ENCODE measurements around the gene PTDSS2. TPM values are rescaled to one million over a fixed set of nuclear protein-coding genes. Genes with fewer than 3 reads are reported as not detected.

Gene PTDSS2
- total and polyA plus RNA-seq, 8 donors, result 11.6 to 264 (median 25.1) TPM

DNA sequence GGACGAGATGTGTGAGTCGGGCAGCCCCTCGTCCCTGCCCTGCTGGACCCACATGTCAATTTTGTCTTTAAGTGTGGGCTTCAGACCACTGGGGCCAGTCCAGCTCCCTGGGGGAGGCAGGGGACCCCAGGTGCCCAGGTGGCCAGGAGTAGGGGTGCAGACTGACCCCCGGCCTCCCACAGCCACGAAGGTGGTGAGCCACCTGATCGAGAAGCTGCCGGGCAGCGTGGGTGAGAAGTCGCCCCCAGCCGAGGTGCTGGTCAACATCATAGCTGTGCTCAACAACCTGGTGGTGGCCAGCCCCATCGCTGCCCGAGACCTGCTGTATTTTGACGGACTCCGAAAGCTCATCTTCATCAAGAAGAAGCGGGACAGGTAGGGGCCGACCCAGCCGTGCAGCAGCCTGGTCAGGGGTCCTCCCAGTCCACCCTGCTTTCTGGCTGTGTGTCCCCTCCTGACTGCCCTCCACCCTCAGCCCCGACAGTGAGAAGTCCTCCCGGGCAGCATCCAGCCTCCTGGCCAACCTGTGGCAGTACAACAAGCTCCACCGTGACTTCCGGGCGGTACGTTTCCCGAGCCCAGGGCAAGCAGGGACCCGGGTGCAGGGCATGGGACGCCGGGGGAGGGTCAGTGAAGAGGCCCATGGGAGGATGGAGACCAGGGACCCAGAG is 46.2 kb upstream of the PTDSS2 start:
- intact Hi-C loops (cut with DNase I; ENCODE audit: low total_unique reads), result no loop called here
- H3K27me3 ChIP-seq, result peaks cover 0 to 24% (median 10%) of the 10 kb centered on the region in 3 donors
- H3K27ac ChIP-seq, result no peak overlapping the region
- no peaks in the 10 kb centered on the region for H3K9me3 ChIP-seq
- H3K4me1 ChIP-seq, result peaks cover 16 to 32% (median 27%) of the 10 kb centered on the region in 4 donors
- TF ChIP-seq POLR2AphosphoS5 (IDR thresholded peaks at IDR 0.05) (no peak), EP300 (IDR thresholded peaks at IDR 0.05) (no peak), POLR2A (IDR thresholded peaks at IDR 0.05) (no peak)
- TF ChIP-seq, protein P1, sequence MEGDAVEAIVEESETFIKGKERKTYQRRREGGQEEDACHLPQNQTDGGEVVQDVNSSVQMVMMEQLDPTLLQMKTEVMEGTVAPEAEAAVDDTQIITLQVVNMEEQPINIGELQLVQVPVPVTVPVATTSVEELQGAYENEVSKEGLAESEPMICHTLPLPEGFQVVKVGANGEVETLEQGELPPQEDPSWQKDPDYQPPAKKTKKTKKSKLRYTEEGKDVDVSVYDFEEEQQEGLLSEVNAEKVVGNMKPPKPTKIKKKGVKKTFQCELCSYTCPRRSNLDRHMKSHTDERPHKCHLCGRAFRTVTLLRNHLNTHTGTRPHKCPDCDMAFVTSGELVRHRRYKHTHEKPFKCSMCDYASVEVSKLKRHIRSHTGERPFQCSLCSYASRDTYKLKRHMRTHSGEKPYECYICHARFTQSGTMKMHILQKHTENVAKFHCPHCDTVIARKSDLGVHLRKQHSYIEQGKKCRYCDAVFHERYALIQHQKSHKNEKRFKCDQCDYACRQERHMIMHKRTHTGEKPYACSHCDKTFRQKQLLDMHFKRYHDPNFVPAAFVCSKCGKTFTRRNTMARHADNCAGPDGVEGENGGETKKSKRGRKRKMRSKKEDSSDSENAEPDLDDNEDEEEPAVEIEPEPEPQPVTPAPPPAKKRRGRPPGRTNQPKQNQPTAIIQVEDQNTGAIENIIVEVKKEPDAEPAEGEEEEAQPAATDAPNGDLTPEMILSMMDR (IDR thresholded peaks at IDR 0.05), result no peak
- DNase-seq, result no peak
- H3K36me3 ChIP-seq, result peaks cover 0 to 39% (median 20%) of the 10 kb centered on the region in 4 donors
- H3K4me3 ChIP-seq, result no peak overlapping the region
- 88 to 93% (median 90%) methylated on average over 25 to 27 of the region's 27 CpGs for WGBS, 5 donors

DNA sequence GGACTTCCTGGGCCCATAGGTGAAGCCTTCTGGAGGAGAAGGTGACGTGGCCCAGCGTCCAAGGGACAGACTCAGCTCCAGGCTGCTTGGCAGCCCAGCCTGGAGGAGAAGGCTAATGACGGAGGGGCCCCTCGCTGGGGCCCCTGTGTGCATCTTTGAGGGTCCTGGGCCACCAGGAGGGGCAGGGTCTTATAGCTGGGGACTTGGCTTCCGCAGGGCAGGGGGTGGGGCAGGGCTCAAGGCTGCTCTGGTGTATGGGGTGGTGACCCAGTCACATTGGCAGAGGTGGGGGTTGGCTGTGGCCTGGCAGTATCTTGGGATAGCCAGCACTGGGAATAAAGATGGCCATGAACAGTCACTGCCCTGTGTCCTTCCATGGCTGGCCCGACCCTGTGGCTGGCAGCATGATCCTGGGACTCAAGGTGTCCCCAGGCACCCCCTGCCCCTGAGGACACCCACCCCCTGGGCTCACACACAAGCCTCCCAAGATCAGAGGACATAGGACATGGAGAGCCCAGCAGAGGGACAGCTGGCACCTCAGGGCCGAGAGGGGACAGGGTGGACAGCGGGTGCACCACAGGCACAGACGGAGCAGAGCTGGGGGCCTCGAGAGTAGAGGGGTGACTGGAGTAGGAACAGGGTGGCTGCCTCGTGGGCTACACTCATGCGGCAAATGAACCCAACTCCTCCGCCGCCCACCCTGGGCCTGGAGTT is 45.4 kb upstream of the PTDSS2 start:
- Histone ChIP-seq H3K9me3 (no peaks in the 10 kb centered on the region), H3K27ac (no peak overlapping the region), H3K27me3 (peaks cover 0 to 16% (median 8%) of the 10 kb centered on the region in 3 donors), H3K4me3 (no peak overlapping the region), H3K36me3 (peaks cover 0 to 34% (median 19%) of the 10 kb centered on the region in 4 donors), H3K4me1 (peaks cover 16 to 32% (median 27%) of the 10 kb centered on the region in 4 donors)
- no peak for DNase-seq
- TF ChIP-seq, protein P1 (IDR thresholded peaks at IDR 0.05), result no peak
- TF ChIP-seq POLR2AphosphoS5 (IDR thresholded peaks at IDR 0.05) (no peak), POLR2A (IDR thresholded peaks at IDR 0.05) (no peak), EP300 (IDR thresholded peaks at IDR 0.05) (no peak)
- 89 to 93% (median 91%) methylated on average over 11 to 14 of the region's 14 CpGs for WGBS, 5 donors
- intact Hi-C loops (cut with DNase I; ENCODE audit: low total_unique reads), result no loop called here

DNA sequence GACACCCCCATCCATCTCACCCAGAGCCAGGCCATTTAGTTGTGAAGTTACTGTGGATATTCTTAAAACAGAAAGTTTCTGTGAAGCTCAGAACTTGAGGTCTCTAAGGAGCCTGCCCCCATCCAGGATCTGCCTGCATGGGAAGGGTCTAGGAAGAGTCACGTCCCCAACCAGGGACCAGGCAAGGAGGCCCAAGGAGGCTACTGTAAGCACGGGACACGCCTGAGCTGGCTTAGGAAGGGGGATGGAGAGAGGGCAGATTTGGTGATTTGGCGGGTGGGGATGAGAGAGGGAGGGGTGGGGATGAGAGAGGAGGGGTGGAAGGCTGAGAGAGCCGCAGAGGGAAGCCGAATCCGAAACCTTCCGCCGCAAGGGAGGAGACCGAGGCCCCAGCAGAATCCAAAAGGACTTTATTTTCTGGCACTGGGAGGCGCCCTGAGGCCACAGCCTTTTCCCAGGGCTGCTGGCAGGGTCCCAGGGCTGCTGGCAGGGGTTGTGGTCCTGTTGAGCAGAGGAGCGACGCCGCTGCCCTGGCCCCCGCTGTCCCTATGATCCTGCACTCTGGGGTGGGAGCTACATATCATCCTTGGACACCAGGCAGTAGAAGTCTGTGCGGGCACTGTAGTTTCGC is 44.6 kb upstream of the PTDSS2 start:
- peak; percentile 40 to 64 for DNase-seq
- peaks cover 16 to 31% (median 23%) of the 10 kb centered on the region in 4 donors for H3K4me1 ChIP-seq
- TF ChIP-seq EP300 (IDR thresholded peaks at IDR 0.05) (no peak), POLR2A (IDR thresholded peaks at IDR 0.05) (no peak), POLR2AphosphoS5 (IDR thresholded peaks at IDR 0.05) (no peak)
- TF ChIP-seq, protein P1 (IDR thresholded peaks at IDR 0.05), result no peak
- intact Hi-C loops (cut with DNase I; ENCODE audit: low total_unique reads), result no loop called here
- H3K4me3 ChIP-seq, result peak overlapping the region in 2 of 4 donors; percentile 52 to 66
- peak overlapping the region in 2 of 5 donors; percentile 71 to 80 for H3K27ac ChIP-seq
- peaks cover 0 to 28% (median 12%) of the 10 kb centered on the region in 4 donors for H3K36me3 ChIP-seq
- 38 to 65% (median 60%) methylated on average over 11 to 17 of the region's 17 CpGs for WGBS, 5 donors
- H3K27me3 ChIP-seq, result peaks cover 0 to 9% (median under 1%) of the 10 kb centered on the region in 3 donors
- no peaks in the 10 kb centered on the region for H3K9me3 ChIP-seq

Data from stomach (tissue), 9 donors.